H1 (cell line): ENCODE data around the gene MRPL34. TPM values are rescaled to one million over a fixed set of nuclear protein-coding genes. Genes with fewer than 3 reads are reported as not detected.

Experiments
- CTCF ChIA-PET: fragments of 300-600 bp; sonication (Branson Sonifier 250); formaldehyde crosslinking; loops from one replicate; lab custom pipeline; 2021; ENCODE audit not compliant: partially characterized antibody; lab: Charles Lee
- POLR2A ChIA-PET: fragments of 300-600 bp; sonication (Branson Sonifier 250); formaldehyde crosslinking; loops from one replicate; lab custom pipeline; 2021; ENCODE audit warnings: inconsistent platforms; ENCODE audit not compliant: partially characterized antibody; lab: Charles Lee
- DNase-seq, 2 experiments: peaks; one replicate each; pipeline versions ENCODE4 v3.0.0 to v3.0.0-alpha.2; 2010 to 2022; ENCODE audit warnings: low spot score in 2 of 2, low read depth in 1 of 2, mixed read lengths in 1 of 2
- FAIRE-seq: peaks from 2 replicates; lab custom pipeline; 2011; peaks lifted over from hg19 to GRCh38; lab: Jason Lieb, UNC
- H2AFZ ChIP-seq: 2 replicates; pipeline ENCODE4 v1.8.1; 2012; ENCODE audit warnings: low read length, inconsistent platforms
- H2AK5ac ChIP-seq: 2 replicates; pipeline ENCODE4 v1.6.1; 2013; ENCODE audit warnings: low read depth, low read length
- H2BK120ac ChIP-seq: replicated peaks from 2 replicates; pipeline ENCODE3; 2013; ENCODE audit warnings: low read depth, low read length, inconsistent platforms
- H2BK12ac ChIP-seq: 2 replicates; pipeline ENCODE4 v1.6.1; 2013; ENCODE audit warnings: low read depth, low read length
- H2BK15ac ChIP-seq: 2 replicates; pipeline ENCODE4 v1.6.1; 2013; ENCODE audit warnings: low read length
- H2BK20ac ChIP-seq: 2 replicates; pipeline ENCODE4 v1.6.1; 2013; ENCODE audit warnings: low read length
- H2BK5ac ChIP-seq: 2 replicates; pipeline ENCODE4 v1.6.1; 2013; ENCODE audit warnings: low read depth, low read length
- H3K14ac ChIP-seq: 2 replicates; pipeline ENCODE4 v1.6.1; 2013; ENCODE audit warnings: inconsistent platforms; ENCODE audit not compliant: insufficient read length
- H3K18ac ChIP-seq: 2 replicates; pipeline ENCODE4 v1.6.1; 2013; ENCODE audit warnings: low read length; ENCODE audit errors: extremely low read depth
- H3K23ac ChIP-seq: 2 replicates; pipeline ENCODE4 v1.6.1; 2013; ENCODE audit warnings: inconsistent platforms; ENCODE audit not compliant: insufficient read length
- H3K23me2 ChIP-seq: 2 replicates; pipeline ENCODE4 v1.6.1; 2013; ENCODE audit warnings: low read depth, low read length
- H3K27ac ChIP-seq: 2 replicates; pipeline ENCODE4 v1.6.1; 2011; ENCODE audit warnings: low read depth, low read length, inconsistent platforms
- H3K27me3 ChIP-seq, 4 experiments: replicated peaks in 1 of 4; 1 replicate in 1 of 4; 2 replicates in 3 of 4; pipeline versions ENCODE4 v1.6.1 to v1.8.1; 2011 to 2013; ENCODE audit warnings: low read length in 3 of 4, mild to moderate bottlenecking in 3 of 4, inconsistent platforms in 2 of 4, mixed read lengths in 2 of 4, moderate library complexity in 1 of 4; ENCODE audit not compliant: control insufficient read depth in 3 of 4, insufficient read depth in 3 of 4; ENCODE audit errors: extremely low read depth in 1 of 4
- H3K36me3 ChIP-seq, 4 experiments: 2 replicates each; pipeline versions ENCODE4 v1.6.1 to v1.8.1; 2011 to 2013; ENCODE audit warnings: mild to moderate bottlenecking in 4 of 4, low read length in 3 of 4, moderate library complexity in 2 of 4, control low read depth in 1 of 4, inconsistent platforms in 1 of 4; ENCODE audit not compliant: insufficient read depth in 4 of 4, control insufficient read depth in 2 of 4
- H3K4ac ChIP-seq: replicated peaks from 2 replicates; pipeline ENCODE3; 2013; ENCODE audit warnings: low read length, low read depth, mixed read lengths, inconsistent platforms; ENCODE audit not compliant: insufficient read length
- H3K4me1 ChIP-seq, 4 experiments: replicated peaks in 1 of 4; 1 replicate in 1 of 4; 2 replicates in 3 of 4; pipeline versions ENCODE4 v1.6.1 to v1.8.1; 2011 to 2013; ENCODE audit warnings: low read length in 3 of 4, inconsistent platforms in 2 of 4, mixed read lengths in 1 of 4; ENCODE audit not compliant: insufficient read depth in 4 of 4, control insufficient read depth in 3 of 4
- H3K4me2 ChIP-seq, 2 experiments: 2 replicates each; pipeline versions ENCODE4 v1.6.1 to v1.8.1; 2011 to 2013; ENCODE audit warnings: low read depth in 2 of 2, low read length in 2 of 2, control low read depth in 1 of 2, inconsistent platforms in 1 of 2, mild to moderate bottlenecking in 1 of 2; ENCODE audit not compliant: insufficient read depth in 1 of 2
- H3K4me3 ChIP-seq, 4 experiments: fragments of 200-600, 300-600 bp in 1 of 4; sonication (generic), shearing (Covaris generic), sonication (Bioruptor Twin) in 1 of 4; 2 replicates each; pipeline versions ENCODE4 v1.5.1 to v1.8.1; 2011 to 2016; ENCODE audit warnings: low read length in 4 of 4, low read depth in 3 of 4, control low read depth in 2 of 4, inconsistent platforms in 2 of 4, mild to moderate bottlenecking in 2 of 4, mixed read lengths in 1 of 4, moderate library complexity in 1 of 4; ENCODE audit not compliant: insufficient read depth in 2 of 4; ENCODE audit errors: extremely low read depth in 1 of 4
- H3K56ac ChIP-seq: replicated peaks from 2 replicates; pipeline ENCODE3; 2013; ENCODE audit warnings: low read depth, mild to moderate bottlenecking, mixed read lengths, low read length, inconsistent platforms; ENCODE audit not compliant: insufficient read length
- H3K79me1 ChIP-seq: 2 replicates; pipeline ENCODE4 v1.6.1; 2013; ENCODE audit warnings: low read depth, low read length, control low read depth
- H3K79me2 ChIP-seq, 2 experiments: 2 replicates each; pipeline versions ENCODE4 v1.6.1 to v1.8.1; 2012 to 2013; ENCODE audit warnings: low read length in 2 of 2, mild to moderate bottlenecking in 2 of 2, inconsistent platforms in 1 of 2; ENCODE audit not compliant: insufficient read depth in 2 of 2, control insufficient read depth in 1 of 2
- H3K9ac ChIP-seq, 4 experiments: replicated peaks in 1 of 4; 1 replicate in 1 of 4; 2 replicates in 3 of 4; pipeline versions ENCODE4 v1.6.1 to v1.8.1; 2011 to 2013; ENCODE audit warnings: low read depth in 3 of 4, low read length in 3 of 4, control low read depth in 2 of 4, mild to moderate bottlenecking in 2 of 4, moderate library complexity in 2 of 4, inconsistent platforms in 1 of 4; ENCODE audit errors: extremely low read depth in 1 of 4
- H3K9me3 ChIP-seq, 2 experiments: 2 replicates each; pipeline versions ENCODE4 v1.6.1 to v1.8.1; 2012 to 2013; ENCODE audit warnings: mild to moderate bottlenecking in 2 of 2, moderate library complexity in 2 of 2, control low read depth in 1 of 2, inconsistent platforms in 1 of 2, low read depth in 1 of 2, low read length in 1 of 2, mixed read lengths in 1 of 2; ENCODE audit not compliant: insufficient read depth in 2 of 2
- H4K20me1 ChIP-seq, 2 experiments: replicated peaks in 1 of 2; 2 replicates each; pipeline versions ENCODE3 to v1.8.1; 2011 to 2013; ENCODE audit warnings: inconsistent platforms in 2 of 2, low read length in 2 of 2, mild to moderate bottlenecking in 1 of 2; ENCODE audit not compliant: insufficient read depth in 2 of 2, control insufficient read depth in 1 of 2
- H4K5ac ChIP-seq: 2 replicates; pipeline ENCODE4 v1.6.1; 2013; ENCODE audit warnings: low read length, low read depth, mixed read lengths, inconsistent platforms; ENCODE audit not compliant: insufficient read length
- H4K8ac ChIP-seq: 2 replicates; pipeline ENCODE4 v1.8.0; 2013; ENCODE audit warnings: mild to moderate bottlenecking, moderate library complexity, low read length, inconsistent platforms; ENCODE audit not compliant: insufficient read depth; ENCODE audit errors: extremely low read depth
- H4K91ac ChIP-seq: replicated peaks from 2 replicates; pipeline ENCODE3; 2013; ENCODE audit warnings: low read length, mixed read lengths, inconsistent platforms; ENCODE audit not compliant: insufficient read length
- CTCF ChIP-seq, 3 experiments: IDR thresholded peaks; 1 replicate in 2 of 3; 2 replicates in 1 of 3; pipeline versions ENCODE4 v1.5.1 to v1.6.1; 2011; ENCODE audit warnings: low read length in 3 of 3, mild to moderate bottlenecking in 3 of 3, inconsistent platforms in 2 of 3, low read depth in 1 of 3, moderate library complexity in 1 of 3; ENCODE audit not compliant: insufficient read depth in 1 of 3; ENCODE audit errors: control extremely low read depth in 1 of 3
- HDAC6 ChIP-seq: IDR thresholded peaks from one replicate; pipeline ENCODE4 v1.7.1; 2012; ENCODE audit warnings: low read depth, mild to moderate bottlenecking, inconsistent platforms, low read length, moderate library complexity
- MAX ChIP-seq: IDR thresholded peaks from 2 replicates; pipeline ENCODE4 v1.6.1; 2012; ENCODE audit warnings: inconsistent platforms
- NANOG ChIP-seq: IDR thresholded peaks from 2 replicates; pipeline ENCODE4 v1.6.1; 2011; ENCODE audit warnings: low read length, low read depth, mild to moderate bottlenecking, inconsistent platforms; ENCODE audit not compliant: insufficient read depth, poor library complexity, severe bottlenecking
- SP1 ChIP-seq: IDR thresholded peaks from 2 replicates; pipeline ENCODE4 v1.6.1; 2011; ENCODE audit warnings: low read depth, low read length
- SUZ12 ChIP-seq: fragments of 200-600 bp; sonication (generic); IDR thresholded peaks from 2 replicates; pipeline ENCODE4 v1.6.1; 2012; ENCODE audit warnings: mild to moderate bottlenecking, inconsistent platforms, low read length, moderate library complexity, mixed read lengths
- TAF7 ChIP-seq: optimal IDR thresholded peaks from 2 replicates; pipeline ENCODE3; 2011; ENCODE audit warnings: low read depth, mild to moderate bottlenecking, inconsistent platforms, low read length, moderate library complexity, borderline replicate concordance
- TCF12 ChIP-seq: IDR thresholded peaks from 2 replicates; pipeline ENCODE4 v1.6.1; 2011; ENCODE audit warnings: low read depth, mild to moderate bottlenecking, low read length
- TEAD4 ChIP-seq: IDR thresholded peaks from 2 replicates; pipeline ENCODE4 v1.6.1; 2012; ENCODE audit warnings: low read depth, low read length, inconsistent platforms, mixed read lengths
- WGBS, 2 experiments: shearing (Covaris generic) in 1 of 2; methylation state at CpG; one replicate each; pipeline versions ENCODE4 v1.1.6 to v1.1.7; 2013 to 2015; ENCODE audit warnings: low lambda C conversion rate in 2 of 2, mixed read lengths in 2 of 2, inconsistent platforms in 1 of 2, low coverage in 1 of 2, missing lambda C conversion rate in 1 of 2; ENCODE audit not compliant: insufficient replicate concordance in 2 of 2, insufficient coverage in 1 of 2, insufficient read length in 1 of 2; ENCODE audit errors: extremely low coverage in 1 of 2, missing lambda C conversion rate in 1 of 2; 5-methylcytosine and 5-hydroxymethylcytosine counted together
- polyA plus RNA-seq, 7 experiments: library from polyadenylated mRNA; depleted of rRNA in 3 of 7; stranded (reverse) in 5 of 7; unstranded in 2 of 7; fragments of >200 nt in 5 of 7; fragments of 200-250 nt in 2 of 7; gene quantifications; 1 replicate in 5 of 7; 2 replicates in 1 of 7; 4 replicates in 1 of 7; pipeline versions ENCODE4 v1.2.1 to v1.2.3, GENCODE V29; 2011 to 2013; ENCODE audit warnings: missing spikeins in 2 of 7, mixed read lengths in 2 of 7
- total RNA-seq: library from RNA; stranded (reverse); fragmentation: NEBNext Ultra II Directional; extraction: Animal tissue kit (Norgen Biotek cat#: 25700); gene quantifications from 2 replicates; pipeline ENCODE4 v1.2.1, GENCODE V29; 2021

The MRPL34 gene
- total and polyA plus RNA-seq, 2 of the 8 experiments (the other 6 are each of a cell fraction or from before 2014, with no cell fraction given) = 91.9 to 99.6 TPM

- DNase-seq (peak; percentile 90 to 95), FAIRE-seq (peak; percentile 75)
- H3K79me2 ChIP-seq = no peaks in the 10 kb centered on the region
- H3K18ac ChIP-seq = peak overlapping the region; percentile 86
- H2AFZ ChIP-seq = 0 out of 2 replicates have a peak overlapping the region, but pooled peaks have one; percentile 47
- H3K36me3 ChIP-seq = peaks cover 0 to 13% (median 3%) of the 10 kb centered on the region in 4 experiments; a peak in 3 of 8 replicates
- ChIA-PET POLR2A (interaction anchor here (0.8 to 12.8 kb wide), 8 partner anchors 10 to 31 kb away, joined by 3 to 113 read pairs (median 5); partner anchors contain the start of gene ANKLE1), CTCF (interaction anchor here (0.6 to 5.3 kb wide), 17 partner anchors 11 to 73 kb away, joined by 3 to 56 read pairs (median 4); partner anchors contain the start of genes ANKLE1, DDA1 and USE1)
- H3K79me1 ChIP-seq = no peaks in the 10 kb centered on the region
- no peak overlapping the region; a peak in 1 of 4 replicates for H3K4me2 ChIP-seq
- no peaks in the 10 kb centered on the region for H3K23me2 ChIP-seq
- peak overlapping the region; percentile 60; the same call in 1 of the 2 replicates for H3K27ac ChIP-seq
- H3K4me3 ChIP-seq = no peak overlapping the region
- peak overlapping the region; percentile 27; the same call in 1 of the 2 replicates for H2BK12ac ChIP-seq
- peaks cover 15 to 19% of the 10 kb centered on the region in 2 experiments; a peak in 3 of 4 replicates for H3K9me3 ChIP-seq
- H3K27me3 ChIP-seq = no peaks in the 10 kb centered on the region
- peak overlapping the region; percentile 85 for H2BK5ac ChIP-seq
- peak overlapping the region; percentile 49 for H4K5ac ChIP-seq
- H2BK20ac ChIP-seq = 0 out of 2 replicates have a peak overlapping the region, but pooled peaks have one; percentile 93
- peak overlapping the region; percentile 92; the same call in 1 of the 2 replicates for H2BK15ac ChIP-seq
- H3K14ac ChIP-seq = no peak overlapping the region
- no peak overlapping the region for H3K56ac ChIP-seq
- no peak overlapping the region for H2AK5ac ChIP-seq
- peaks cover 0 to 5% (median 1%) of the 10 kb centered on the region in 4 experiments; a peak in 4 of 7 replicates for H3K4me1 ChIP-seq
- peak overlapping the region; percentile 94 for H4K8ac ChIP-seq
- H3K4ac ChIP-seq = no peak overlapping the region
- H4K20me1 ChIP-seq = no peaks in the 10 kb centered on the region
- H2BK120ac ChIP-seq = no peak overlapping the region
- WGBS, 2 experiments = 32% methylated on average over 15 of the region's 15 CpGs; no CpG with 5 or more reads in 1 of the 2 experiments
- no peak overlapping the region for H3K23ac ChIP-seq
- no peak overlapping the region; a peak in 2 of 7 replicates for H3K9ac ChIP-seq
- peak overlapping the region; percentile 86 for H4K91ac ChIP-seq
- TF ChIP-seq MAX = peak; percentile 88
- TF ChIP-seq HDAC6 = no peak
- peak; percentile 74; the same call in 1 of the 2 replicates for TF ChIP-seq TCF12
- no peak for TF ChIP-seq NANOG
- TF ChIP-seq SUZ12 = no peak
- TF ChIP-seq CTCF (IDR thresholded peaks at IDR 0.05; ENCODE audit: control extremely low read depth in 1 of 3, insufficient read depth in 1 of 3, low read depth in 1 of 3, low read length in 3 of 3) = peak; percentile 81 to 98 (median 94)
- TF ChIP-seq TEAD4 = no peak
- TF ChIP-seq TAF7 = no peak
- peak; percentile 35; the same call in 1 of the 2 replicates for TF ChIP-seq SP1
Measured at GRCh38 chr19:17260842-17261325, 44.8 kb upstream of the MRPL34 start.
